ENCODE results near the gene MTUS2.

DNA sequence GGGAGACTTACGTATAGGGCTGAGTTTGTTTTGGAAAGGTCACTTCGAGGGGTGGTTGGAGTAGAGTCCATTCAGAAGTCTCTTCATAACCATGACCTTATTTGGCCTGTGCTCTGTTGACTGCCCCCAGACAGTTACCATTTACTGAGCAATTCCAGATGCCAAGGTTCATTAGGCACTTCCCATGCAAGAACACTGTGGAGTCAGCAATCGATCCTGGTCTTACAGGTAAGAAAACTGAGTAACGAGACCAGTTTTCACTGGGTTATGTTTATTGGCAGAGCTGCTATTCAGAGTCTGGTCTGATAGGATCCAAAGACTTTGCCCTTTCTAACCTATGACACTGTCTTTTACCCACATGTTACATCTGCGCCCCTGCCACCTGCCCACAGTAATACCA lies 134.7 kb downstream of the MTUS2 start:
- TF ChIP-seq CTCF (IDR thresholded peaks at IDR 0.05) (no peak), POLR2A (IDR thresholded peaks at IDR 0.05) (no peak), EP300 (IDR thresholded peaks at IDR 0.05) (no peak), POLR2AphosphoS5 (IDR thresholded peaks at IDR 0.05) (no peak)

Measured in suprapubic skin (tissue), 4 donors.